Anterior cingulate cortex (tissue), 58 donors: ENCODE results near the gene JOSD2.
"Not testable (repeated sequence)": the region's sequence is repeated elsewhere in the genome, so short reads cannot be mapped to it uniquely, and the experiment has no call there.

Experiments
- DNase-seq, 58 donors: peaks; one replicate each; lab custom pipeline; 2025; lab: John Stamatoyannopoulos, UW

JOSD2 gene

DNA sequence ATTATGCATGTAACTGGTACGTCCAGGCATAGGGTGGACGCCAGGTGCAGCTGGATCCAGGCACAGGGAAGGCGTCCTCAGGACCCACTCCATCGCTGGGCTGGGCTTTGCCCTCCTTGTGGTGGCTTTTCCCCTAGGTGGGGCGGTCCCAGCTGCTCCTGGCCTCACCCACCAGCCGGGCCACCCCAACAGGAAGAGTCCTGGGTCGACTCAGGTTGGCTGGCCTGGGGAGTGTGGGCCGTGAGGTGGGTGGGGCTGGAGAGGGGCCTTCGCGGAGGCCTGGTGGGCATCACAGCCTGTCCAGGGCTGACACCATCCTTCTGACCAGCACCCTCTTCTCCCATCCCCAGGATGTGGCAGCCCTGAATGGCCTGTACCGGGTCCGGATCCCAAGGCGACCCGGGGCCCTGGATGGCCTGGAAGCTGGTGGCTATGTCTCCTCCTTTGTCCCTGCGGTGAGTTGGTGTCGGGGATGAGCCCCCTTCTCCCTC lies 31.2 kb downstream of the JOSD2 start:
- no peak for DNase-seq

DNA sequence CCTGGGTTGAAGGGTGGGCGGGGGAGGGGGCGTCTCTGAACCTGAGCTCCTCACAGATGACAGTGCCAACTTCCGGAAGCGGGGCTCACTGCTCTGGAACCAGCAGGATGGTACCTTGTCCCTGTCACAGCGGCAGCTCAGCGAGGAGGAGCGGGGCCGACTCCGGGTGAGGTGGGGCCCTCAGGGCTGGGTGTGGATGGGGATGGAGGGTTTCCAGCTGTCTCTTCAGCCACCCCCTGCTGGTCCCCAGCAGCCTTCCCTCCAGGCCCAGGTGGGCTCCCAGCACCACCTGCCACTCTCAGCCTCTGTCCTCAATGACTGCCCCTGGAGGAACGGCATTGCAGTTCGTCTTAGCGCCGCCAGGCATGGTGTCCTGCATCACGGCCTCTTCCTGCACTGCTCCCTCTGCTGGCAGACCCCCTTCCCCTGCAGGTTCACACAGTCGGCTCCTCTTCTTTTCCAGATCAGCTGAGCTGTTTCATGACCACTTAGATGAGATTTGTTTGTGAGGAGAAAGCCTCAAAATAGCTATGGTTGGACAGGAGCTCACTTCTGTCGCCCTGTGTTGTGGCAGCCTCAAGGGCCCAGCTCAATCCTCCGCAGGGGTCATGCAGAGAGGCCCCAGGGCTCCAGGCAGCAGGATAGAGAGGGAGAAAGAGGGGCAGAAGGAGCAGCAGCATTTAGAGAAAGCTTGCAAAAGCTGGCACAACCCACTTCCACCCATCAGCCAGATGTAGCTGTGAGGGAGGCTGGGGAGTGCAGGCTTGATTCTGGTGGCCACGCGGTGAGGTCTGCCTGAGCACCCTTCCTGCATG lies 31.9 kb downstream of the JOSD2 start:
- DNase-seq: peak in 4 of 58 donors; percentile 14 to 30 (median 24)

- DNase-seq: no peak
Measured at GRCh38 chr19:50477751-50478515, 33.1 kb downstream of the JOSD2 start.

DNA sequence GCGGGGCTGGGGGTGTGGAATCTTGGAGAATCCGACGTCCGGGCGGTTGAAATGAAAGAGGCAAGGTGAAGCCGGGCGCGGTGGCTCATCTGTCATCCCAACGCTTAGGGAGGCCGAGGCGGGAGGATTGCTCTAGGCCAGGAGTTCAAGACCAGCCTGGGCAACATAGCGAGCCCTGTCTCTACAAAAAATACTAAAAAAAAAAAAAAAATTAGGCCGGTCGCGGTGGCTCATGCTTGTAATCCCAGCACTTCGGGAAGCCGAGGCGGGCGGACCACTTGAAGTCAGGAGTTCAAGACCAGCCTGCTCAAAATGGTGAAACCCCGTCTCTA lies 34.1 kb downstream of the JOSD2 start:
- DNase-seq: no peak

DNA sequence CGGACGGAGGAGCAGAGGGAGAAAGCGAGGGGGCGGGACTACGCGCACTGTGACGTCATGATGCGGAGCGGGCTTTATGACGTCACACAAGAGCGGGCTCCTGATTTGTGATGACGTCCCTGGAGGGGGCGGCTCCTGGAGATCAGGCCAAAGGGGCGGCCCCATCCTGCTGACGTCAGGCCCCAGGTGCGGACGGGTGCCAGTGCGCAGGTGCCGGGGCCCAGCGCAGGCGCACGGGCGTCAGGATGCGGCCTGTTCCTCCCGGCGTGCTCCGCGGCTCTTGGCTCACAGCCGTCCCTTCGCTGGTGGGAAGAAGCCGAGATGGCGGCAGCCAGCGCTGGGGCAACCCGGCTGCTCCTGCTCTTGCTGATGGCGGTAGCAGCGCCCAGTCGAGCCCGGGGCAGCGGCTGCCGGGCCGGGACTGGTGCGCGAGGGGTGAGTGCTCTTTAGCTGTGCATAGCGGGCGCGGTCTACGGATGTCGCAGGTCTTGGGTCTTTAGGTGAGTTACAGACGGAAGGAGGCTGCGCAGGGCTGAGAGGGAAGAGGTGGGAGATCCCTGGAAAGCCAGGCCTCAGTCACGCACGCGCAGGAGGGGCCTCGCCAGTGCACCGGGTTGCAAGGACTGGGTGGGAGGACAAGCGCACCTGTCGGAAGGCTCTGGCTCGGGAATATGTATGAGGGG lies 34.6 kb downstream of the JOSD2 start, which contains the start of the genes EMC10 and GARIN5A:
Gene EMC10, plus strand, starts transcription at position 284 of the 683 bp plus-strand sequence. Its CDS starts 38 bp downstream, at position 322.
Gene GARIN5A, minus strand, starts transcription at position 625 of the 683 bp plus-strand sequence. Its CDS starts 460 bp downstream, at position 165.
- peak; percentile 55 to 95 (median 87) for DNase-seq

DNA sequence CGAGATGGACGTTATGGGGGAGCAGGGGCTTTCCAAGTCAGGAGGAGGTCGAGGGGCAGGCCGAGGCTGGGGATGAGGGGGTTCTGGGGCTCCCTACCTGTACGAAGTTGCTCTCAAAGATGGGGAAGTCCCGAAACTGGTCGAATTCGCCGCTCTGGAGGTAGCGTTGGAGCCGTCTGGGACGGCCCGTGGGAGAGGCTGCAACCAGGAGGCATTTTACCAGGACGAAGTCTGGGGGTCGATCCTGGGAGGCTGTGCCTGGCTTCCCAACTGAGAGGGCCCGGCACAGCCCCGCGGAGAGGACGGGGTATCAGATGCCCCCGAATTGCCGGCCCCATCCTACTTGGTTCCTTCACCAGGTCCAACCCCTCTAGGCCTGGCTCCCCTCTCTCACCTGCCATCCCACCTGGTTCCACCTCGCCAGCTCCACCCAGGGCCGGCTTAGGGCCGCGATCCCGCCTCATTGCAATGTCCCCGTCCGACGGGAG lies 35.2 kb downstream of the JOSD2 start:
- no peak for DNase-seq

DNA sequence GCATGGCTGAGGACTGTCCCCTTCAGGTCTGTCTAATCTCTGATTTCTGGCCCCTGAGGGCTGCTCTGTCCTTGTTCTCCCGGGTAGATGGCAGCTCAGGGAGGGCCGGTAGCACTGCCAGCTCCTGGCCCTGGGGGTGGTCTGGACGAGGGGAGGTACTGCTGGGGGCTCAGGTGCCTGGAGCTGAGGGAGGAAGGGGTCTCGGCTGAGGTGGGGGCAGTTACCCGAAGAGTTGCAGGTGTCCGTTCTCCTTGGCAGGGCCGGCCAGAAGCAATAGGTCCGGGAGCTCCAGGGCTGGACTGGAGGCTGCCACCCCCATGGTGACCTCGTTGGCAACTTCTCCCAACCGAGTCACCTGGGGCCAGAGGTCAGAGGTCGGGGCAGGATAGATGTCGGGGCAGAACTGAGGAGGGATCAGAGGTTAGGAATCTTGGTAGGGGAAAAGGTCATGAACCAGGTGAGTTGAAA lies 35.9 kb downstream of the JOSD2 start:
- DNase-seq: no peak

DNA sequence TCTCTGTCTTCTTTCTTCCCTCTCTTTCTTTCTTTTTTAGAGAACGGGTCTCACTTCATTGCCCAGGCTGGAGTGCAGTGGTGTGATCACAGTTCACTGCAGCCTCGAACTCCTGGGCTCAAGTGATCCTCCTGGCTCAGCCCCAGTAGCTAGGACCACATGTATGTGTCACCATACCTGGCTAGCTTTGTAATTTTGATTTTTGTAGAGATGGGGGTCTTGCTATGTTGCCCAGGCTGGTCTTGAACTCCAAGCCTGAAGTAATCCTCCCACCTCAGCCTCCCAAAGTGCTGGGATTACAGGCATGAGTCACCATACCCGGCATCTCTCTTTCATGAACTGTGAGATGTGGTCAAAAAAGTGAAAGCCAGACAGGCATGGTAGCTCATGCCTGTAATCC lies 37.7 kb downstream of the JOSD2 start:
- DNase-seq: not testable (repeated sequence)

GRCh38 chr19:50468818-50469217 lies 42.2 kb downstream of the JOSD2 start:
- DNase-seq: no peak

DNA sequence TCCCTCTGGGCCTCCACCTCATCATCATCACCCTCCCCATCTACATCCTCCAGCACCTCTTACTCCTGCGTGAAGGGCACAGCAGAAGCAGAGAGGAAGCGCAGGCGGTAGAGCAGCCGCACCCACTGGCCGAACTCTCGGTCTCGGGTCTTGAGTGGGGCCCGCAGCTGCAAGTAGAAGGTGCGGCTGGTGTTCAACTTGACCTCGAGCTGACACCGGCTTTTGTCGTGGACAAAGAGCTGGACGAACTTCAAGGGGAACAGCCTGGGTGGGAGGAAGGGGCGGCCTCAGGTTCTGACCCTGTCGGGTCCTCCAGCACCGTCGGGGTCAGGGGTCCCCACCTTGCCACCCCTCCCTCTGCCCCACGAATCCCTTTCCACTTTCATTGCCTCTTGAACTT lies 43.4 kb downstream of the JOSD2 start:
- DNase-seq: no peak

DNA sequence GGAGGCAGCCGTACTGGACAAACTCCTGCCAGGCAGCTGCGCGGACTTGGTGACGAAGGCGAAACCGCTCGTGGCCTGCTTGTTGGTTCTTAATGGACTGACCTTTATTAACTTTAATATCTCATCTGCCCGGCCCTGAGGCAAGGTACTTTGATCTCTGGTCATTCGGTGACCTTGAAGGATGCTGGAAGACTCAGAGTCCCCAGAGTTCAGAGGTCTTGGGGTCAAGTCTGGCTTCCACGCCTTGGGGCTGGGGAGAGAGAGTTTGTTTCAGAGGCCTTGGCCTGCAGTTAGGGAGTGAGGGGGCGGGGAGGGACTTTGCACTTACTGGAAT lies 44.3 kb downstream of the JOSD2 start:
- DNase-seq: no peak

GRCh38 chr19:50465986-50466705 lies 44.8 kb downstream of the JOSD2 start:
- DNase-seq: peak in 1 of 58 donors; percentile 20

GRCh38 chr19:50465000-50465399 lies 46.0 kb downstream of the JOSD2 start:
- DNase-seq: no peak

- no peak for DNase-seq
Measured at GRCh38 chr19:50464348-50464747, 46.6 kb downstream of the JOSD2 start.

GRCh38 chr19:50462970-50463369 lies 48.0 kb downstream of the JOSD2 start:
- no peak for DNase-seq

DNA sequence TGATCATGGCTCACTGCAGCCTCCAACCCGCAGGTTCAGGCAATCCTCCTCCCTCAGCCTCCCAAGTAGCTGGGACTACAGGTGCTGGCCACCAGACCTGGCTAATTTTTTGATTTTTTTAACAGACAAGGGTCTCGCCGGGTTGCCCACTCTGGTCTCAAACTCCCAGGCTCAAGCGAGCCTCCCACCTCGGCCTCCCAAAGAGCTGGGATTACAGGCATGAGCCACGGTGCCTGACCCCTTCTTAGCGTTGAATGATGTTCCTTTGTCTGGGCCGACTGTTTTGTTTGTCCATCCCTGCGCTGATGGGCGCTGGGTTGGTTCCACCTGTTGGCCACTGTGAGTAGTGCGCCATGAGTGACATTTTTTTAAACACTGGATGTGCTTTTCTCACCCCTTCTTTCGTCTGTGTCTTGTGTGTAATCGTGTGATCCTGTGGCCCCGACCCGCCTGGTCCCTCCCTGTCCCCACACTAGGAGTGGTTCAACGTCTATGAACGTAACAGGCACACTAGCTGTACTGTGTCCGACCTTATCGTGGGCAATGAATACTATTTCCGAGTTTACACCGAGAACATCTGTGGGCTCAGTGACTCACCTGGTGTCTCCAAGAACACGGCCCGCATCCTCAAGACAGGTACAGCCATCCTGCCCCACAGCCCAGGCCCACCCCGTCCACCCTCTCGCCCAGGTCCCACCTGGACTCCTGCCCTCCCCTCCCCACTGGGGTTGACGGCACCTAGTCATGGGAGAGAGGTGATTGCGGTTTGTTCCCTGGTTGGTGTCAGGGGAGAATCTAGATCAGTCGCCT lies 49.7 kb downstream of the JOSD2 start:
- peak in 38 of 58 donors; percentile 3 to 66 (median 24) for DNase-seq

DNA sequence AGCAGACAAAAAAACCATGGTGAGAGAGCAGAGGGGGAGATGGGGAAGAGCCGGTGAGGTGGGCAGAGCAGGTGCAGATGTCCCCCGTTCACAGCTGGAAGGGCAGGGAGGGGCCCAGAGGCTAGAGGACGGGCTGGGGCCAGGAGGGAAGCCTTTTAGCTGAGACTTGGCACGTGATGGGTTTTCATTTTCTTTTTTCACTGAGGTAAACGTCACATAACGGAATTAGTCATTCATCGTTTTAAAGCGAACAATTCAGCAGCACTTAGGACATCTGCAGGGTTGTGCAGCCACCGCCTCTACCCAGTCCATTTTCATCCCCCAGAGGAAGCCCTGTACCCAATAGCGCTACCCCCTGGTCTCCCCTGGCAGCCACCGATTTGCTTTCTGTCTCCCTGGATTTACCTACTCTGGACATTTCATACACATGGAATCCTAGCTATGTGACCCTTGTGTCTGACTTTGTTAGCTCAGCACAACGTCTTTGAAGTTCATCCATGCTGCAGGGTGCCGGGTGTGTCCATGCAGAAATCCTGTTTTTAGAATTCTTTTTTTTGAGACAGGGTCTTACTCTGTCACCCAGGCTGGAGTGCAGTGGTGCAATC lies 50.7 kb downstream of the JOSD2 start:
- no peak for DNase-seq

DNA sequence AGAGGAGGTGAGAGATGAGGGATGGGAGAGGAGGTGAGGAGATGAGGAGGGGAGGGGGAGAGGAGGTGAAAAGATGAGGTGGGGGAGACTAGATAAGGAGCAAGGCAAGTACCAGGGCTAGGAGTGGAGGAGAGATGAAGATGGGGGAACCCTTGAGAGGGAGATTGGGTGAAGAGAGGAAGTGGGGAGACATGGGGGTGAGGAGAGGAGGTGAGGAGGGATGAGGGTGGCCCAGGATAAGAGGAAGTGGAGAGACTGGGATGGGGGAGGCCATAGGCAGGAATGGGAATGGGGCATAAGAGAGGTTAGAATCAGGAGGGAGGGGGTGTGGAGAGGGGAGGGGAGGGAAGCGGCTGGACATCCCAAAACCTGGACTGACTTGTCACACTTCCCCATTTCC lies 51.4 kb downstream of the JOSD2 start:
- no peak for DNase-seq

- DNase-seq: no peak
Measured at GRCh38 chr19:50459067-50459456, 51.9 kb downstream of the JOSD2 start.
